ENCODE results near the gene CCNJL. TPM values are rescaled to one million over a fixed set of nuclear protein-coding genes. Genes with fewer than 3 reads are reported as not detected.

CCNJL gene
- total and polyA plus RNA-seq, 7 donors: 0.16 to 18.7 (median 4.7) TPM

DNA sequence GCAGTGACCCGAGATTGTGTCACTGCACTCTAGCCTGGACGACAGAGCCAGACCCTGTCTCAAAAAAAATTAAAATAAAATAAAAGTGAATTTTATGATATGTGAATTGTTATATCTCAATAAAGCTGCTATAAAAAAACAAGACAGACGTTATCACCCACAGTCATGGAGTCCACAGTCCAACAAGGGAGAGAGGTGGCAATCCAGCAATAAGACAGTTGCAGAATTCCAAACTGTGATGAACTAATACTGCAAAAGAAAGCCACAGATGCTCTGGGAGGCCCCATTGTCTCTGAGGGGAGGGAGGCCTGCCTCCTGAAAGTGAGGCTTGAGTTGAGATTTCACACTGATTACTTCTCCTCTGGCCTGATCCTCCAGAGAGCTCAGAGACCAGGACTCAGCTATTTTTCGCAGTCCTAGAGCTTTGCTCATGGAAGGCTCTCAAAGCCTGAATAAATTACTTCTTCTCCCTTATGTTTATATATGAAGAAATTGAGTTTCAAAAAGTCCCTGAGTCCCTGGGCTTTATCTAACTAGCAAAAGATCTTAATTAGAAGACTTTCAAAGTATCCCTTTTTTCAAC is 28.0 kb downstream of the CCNJL start:
- no peak for TF ChIP-seq EP300 (IDR thresholded peaks at IDR 0.05)
- TF ChIP-seq POLR2AphosphoS5 (IDR thresholded peaks at IDR 0.05): no peak
- TF ChIP-seq, protein P1, sequence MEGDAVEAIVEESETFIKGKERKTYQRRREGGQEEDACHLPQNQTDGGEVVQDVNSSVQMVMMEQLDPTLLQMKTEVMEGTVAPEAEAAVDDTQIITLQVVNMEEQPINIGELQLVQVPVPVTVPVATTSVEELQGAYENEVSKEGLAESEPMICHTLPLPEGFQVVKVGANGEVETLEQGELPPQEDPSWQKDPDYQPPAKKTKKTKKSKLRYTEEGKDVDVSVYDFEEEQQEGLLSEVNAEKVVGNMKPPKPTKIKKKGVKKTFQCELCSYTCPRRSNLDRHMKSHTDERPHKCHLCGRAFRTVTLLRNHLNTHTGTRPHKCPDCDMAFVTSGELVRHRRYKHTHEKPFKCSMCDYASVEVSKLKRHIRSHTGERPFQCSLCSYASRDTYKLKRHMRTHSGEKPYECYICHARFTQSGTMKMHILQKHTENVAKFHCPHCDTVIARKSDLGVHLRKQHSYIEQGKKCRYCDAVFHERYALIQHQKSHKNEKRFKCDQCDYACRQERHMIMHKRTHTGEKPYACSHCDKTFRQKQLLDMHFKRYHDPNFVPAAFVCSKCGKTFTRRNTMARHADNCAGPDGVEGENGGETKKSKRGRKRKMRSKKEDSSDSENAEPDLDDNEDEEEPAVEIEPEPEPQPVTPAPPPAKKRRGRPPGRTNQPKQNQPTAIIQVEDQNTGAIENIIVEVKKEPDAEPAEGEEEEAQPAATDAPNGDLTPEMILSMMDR (IDR thresholded peaks at IDR 0.05): no peak
- TF ChIP-seq POLR2A (IDR thresholded peaks at IDR 0.05): no peak
- no peak for DNase-seq
- intact Hi-C loops (cut with DNase I): no loop called here
- Histone ChIP-seq H3K9me3 (no peaks in the 10 kb centered on the region), H3K36me3 (no peaks in the 10 kb centered on the region), H3K27ac (no peak overlapping the region), H3K4me1 (peaks cover 0 to 11% (median 11%) of the 10 kb centered on the region in 4 donors), H3K27me3 (no peaks in the 10 kb centered on the region), H3K4me3 (no peak overlapping the region)
- 29 to 75% methylated on average over 4 of the region's 4 CpGs for WGBS, 2 donors

DNA sequence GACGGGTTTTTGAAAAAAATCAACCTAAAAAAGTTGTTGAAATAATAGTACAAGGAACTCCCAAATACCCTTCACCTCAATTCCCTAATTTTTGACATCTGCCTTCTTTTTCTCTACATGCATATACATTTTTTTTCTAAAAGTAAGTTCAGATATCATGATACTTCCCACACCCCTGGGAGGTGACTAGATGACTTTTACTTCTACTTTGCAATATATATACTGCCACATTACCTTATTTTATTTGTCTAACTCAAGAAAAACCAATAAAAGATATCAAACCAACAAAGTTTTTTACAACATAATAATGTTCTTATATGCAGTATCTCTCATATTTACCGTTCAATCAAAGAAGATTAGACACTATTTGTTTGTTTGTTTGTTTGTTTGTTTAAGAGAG is 31.1 kb downstream of the CCNJL start:
- DNase-seq: no peak
- Histone ChIP-seq H3K9me3 (no peaks in the 10 kb centered on the region), H3K4me3 (no peak overlapping the region), H3K4me1 (no peaks in the 10 kb centered on the region), H3K27ac (no peak overlapping the region), H3K36me3 (no peaks in the 10 kb centered on the region), H3K27me3 (no peaks in the 10 kb centered on the region)
- no peak for TF ChIP-seq POLR2A (IDR thresholded peaks at IDR 0.05)
- no peak for TF ChIP-seq POLR2AphosphoS5 (IDR thresholded peaks at IDR 0.05)
- no peak for TF ChIP-seq EP300 (IDR thresholded peaks at IDR 0.05)
- TF ChIP-seq, protein P1 (IDR thresholded peaks at IDR 0.05): no peak
- intact Hi-C loops (cut with DNase I): no loop called here
- WGBS, 2 donors: 13 to 76% methylated on average over 2 of the region's 2 CpGs

DNA sequence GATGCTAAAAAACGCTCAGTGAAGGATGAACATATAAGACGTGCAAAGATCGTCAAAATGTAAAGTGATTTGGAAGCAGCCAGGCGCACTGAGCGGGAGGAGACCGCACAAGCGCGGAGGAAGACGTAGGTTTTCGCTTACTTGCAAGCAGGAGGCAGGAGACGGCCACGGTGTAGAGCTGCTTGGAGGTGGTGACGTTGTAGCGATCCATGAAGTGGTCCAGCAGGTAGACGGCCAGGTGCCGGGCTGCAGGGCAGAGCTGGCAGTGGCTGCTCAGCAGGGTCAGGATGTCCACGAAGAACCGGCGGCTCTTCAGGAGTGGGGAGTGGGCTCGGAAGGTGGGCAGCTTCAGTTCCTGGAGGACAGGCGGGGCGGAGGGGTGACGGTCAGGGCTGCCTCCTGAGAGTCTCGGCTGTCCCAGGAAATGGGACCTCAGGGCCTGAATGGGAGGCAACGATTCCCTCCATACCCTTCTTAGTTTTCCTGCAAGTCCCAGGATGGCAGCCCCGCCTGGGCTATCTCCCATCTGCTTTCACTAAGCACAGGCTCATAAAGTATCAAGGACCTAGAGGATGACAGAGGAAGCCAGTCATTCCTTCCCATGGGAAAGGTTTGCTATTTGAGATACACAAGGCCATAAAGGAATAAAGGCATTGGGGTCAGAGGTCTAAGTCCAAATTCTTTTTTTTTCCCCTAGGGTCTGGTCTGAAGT is 31.8 kb downstream of the CCNJL start:
- Histone ChIP-seq H3K27me3 (no peaks in the 10 kb centered on the region), H3K4me1 (no peaks in the 10 kb centered on the region), H3K36me3 (no peaks in the 10 kb centered on the region), H3K4me3 (no peak overlapping the region), H3K27ac (no peak overlapping the region), H3K9me3 (no peaks in the 10 kb centered on the region)
- TF ChIP-seq POLR2A (IDR thresholded peaks at IDR 0.05) (no peak), POLR2AphosphoS5 (IDR thresholded peaks at IDR 0.05) (no peak), EP300 (IDR thresholded peaks at IDR 0.05) (no peak)
- TF ChIP-seq, protein P1 (IDR thresholded peaks at IDR 0.05): no peak
- intact Hi-C loops (cut with DNase I): no loop called here
- WGBS, 2 donors: 71 to 85% methylated on average over 26 of the region's 26 CpGs
- no peak for DNase-seq

DNA sequence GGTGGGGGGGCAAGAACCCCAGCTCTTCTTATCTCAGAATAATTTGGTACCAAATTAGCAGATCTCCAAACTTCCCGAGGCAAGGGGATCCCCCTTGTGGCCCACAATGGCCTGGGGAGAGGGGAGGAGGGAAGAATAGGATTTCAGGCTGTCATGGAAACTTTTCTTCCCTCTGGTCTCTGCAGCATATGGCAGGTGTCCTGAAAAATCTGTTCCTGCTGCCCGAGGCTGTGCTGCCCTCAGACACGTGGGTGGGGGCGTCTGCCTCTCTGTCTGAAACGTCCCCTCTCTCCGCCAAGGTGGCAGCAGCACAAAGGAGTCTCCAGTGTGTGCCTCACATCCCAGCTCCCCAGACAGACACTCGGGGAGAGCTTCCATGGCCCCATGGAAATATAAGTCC is 34.0 kb downstream of the CCNJL start:
- 74 to 78% methylated on average over 7 of the region's 7 CpGs for WGBS, 2 donors

More for the DNA sequence above, 34.0 kb downstream of the CCNJL start:
- no peaks in the 10 kb centered on the region for H3K9me3 ChIP-seq
- H3K4me3 ChIP-seq: no peak overlapping the region
- H3K36me3 ChIP-seq: no peaks in the 10 kb centered on the region
- H3K27me3 ChIP-seq: no peaks in the 10 kb centered on the region
- TF ChIP-seq POLR2AphosphoS5 (IDR thresholded peaks at IDR 0.05) (no peak), POLR2A (IDR thresholded peaks at IDR 0.05) (no peak), EP300 (IDR thresholded peaks at IDR 0.05) (no peak)
- TF ChIP-seq, protein P1 (IDR thresholded peaks at IDR 0.05): no peak
- no peak for DNase-seq
- no peak overlapping the region for H3K27ac ChIP-seq
- no peaks in the 10 kb centered on the region for H3K4me1 ChIP-seq
- intact Hi-C loops (cut with DNase I): no loop called here

Data from sigmoid colon (tissue), 7 donors.